Right atrium auricular region (tissue), 2 donors: ENCODE measurements around the gene ZSWIM3. TPM values are rescaled to one million over a fixed set of nuclear protein-coding genes. Genes with fewer than 3 reads are reported as not detected.

Experiments
- DNase-seq: peaks from one replicate; pipeline ENCODE4 v3.0.0-alpha.2; 2019; ENCODE audit warnings: low spot score
- H3K27ac ChIP-seq, 2 donors: fragments of 200-600 bp; sonication (generic); 1 replicate in 1 of 2; 2 replicates in 1 of 2; pipeline ENCODE4 v1.5.1; 2016 to 2019
- H3K27me3 ChIP-seq, 2 donors: fragments of 200-600 bp; sonication (generic); one replicate each; pipeline versions ENCODE4 v1.5.1 to v1.6.0; 2017 to 2019
- H3K36me3 ChIP-seq: fragments of 200-600 bp; sonication (generic); one replicate; pipeline ENCODE4 v1.5.1; 2016
- H3K4me1 ChIP-seq, 2 donors: fragments of 200-600 bp; sonication (generic); one replicate each; pipeline versions ENCODE4 v1.5.1 to v1.6.0; 2017 to 2019
- H3K4me3 ChIP-seq, 2 donors: fragments of 200-600 bp; sonication (generic); 1 replicate in 1 of 2; 2 replicates in 1 of 2; pipeline ENCODE4 v1.5.1; 2017 to 2019; ENCODE audit warnings: mild to moderate bottlenecking in 1 of 2, moderate library complexity in 1 of 2
- H3K9me3 ChIP-seq, 2 donors: fragments of 200-600 bp; sonication (generic); one replicate each; pipeline ENCODE4 v1.5.1; 2019
- CTCF ChIP-seq, 2 donors: fragments of 200-600 bp; sonication (generic); IDR thresholded peaks; one replicate each; pipeline ENCODE4 v1.5.1; 2019; ENCODE audit warnings: antibody characterized with exemption in 2 of 2
- total RNA-seq, 2 donors: library from RNA; depleted of rRNA; stranded (reverse); fragments of >200 nt; gene quantifications; one replicate each; pipeline ENCODE4 v1.1.0, GENCODE V29; 2016

The ZSWIM3 gene
- total RNA-seq, 2 donors from 2014 or later = 2.4 to 3.7 TPM

GRCh38 chr20:45814314-45814713, 43.1 kb upstream of the ZSWIM3 start:
- DNase-seq = no peak
- Histone ChIP-seq H3K27ac (no peak overlapping the region), H3K4me3 (no peak overlapping the region), H3K4me1 (peaks cover 0 to 16% of the 10 kb centered on the region in 2 donors), H3K27me3 (no peaks in the 10 kb centered on the region), H3K9me3 (no peaks in the 10 kb centered on the region), H3K36me3 (peaks cover 18% of the 10 kb centered on the region)
- no peak for TF ChIP-seq CTCF (IDR thresholded peaks at IDR 0.05)

GRCh38 chr20:45816951-45817350, 40.5 kb upstream of the ZSWIM3 start:
- no peak for TF ChIP-seq CTCF (IDR thresholded peaks at IDR 0.05)
- no peaks in the 10 kb centered on the region for H3K9me3 ChIP-seq
- DNase-seq = no peak
- peaks cover 0 to 16% of the 10 kb centered on the region in 2 donors for H3K4me1 ChIP-seq
- H3K4me3 ChIP-seq = no peak overlapping the region
- H3K36me3 ChIP-seq = no peaks in the 10 kb centered on the region
- H3K27me3 ChIP-seq = no peaks in the 10 kb centered on the region
- H3K27ac ChIP-seq = no peak overlapping the region

GRCh38 chr20:45817376-45818194, 39.8 kb upstream of the ZSWIM3 start:
- no peak for TF ChIP-seq CTCF (IDR thresholded peaks at IDR 0.05)
- Histone ChIP-seq H3K27me3 (no peaks in the 10 kb centered on the region), H3K36me3 (no peaks in the 10 kb centered on the region), H3K27ac (peak overlapping the region in 1 of 2 donors; percentile 23), H3K4me3 (no peak overlapping the region), H3K4me1 (peaks cover 0 to 15% of the 10 kb centered on the region in 2 donors), H3K9me3 (no peaks in the 10 kb centered on the region)
- DNase-seq = no peak

GRCh38 chr20:45818239-45818638, 39.2 kb upstream of the ZSWIM3 start:
- no peaks in the 10 kb centered on the region for H3K27me3 ChIP-seq
- DNase-seq = no peak
- no peaks in the 10 kb centered on the region for H3K9me3 ChIP-seq
- H3K4me3 ChIP-seq = no peak overlapping the region
- peaks cover 0 to 15% of the 10 kb centered on the region in 2 donors for H3K4me1 ChIP-seq
- H3K36me3 ChIP-seq = no peaks in the 10 kb centered on the region
- no peak for TF ChIP-seq CTCF (IDR thresholded peaks at IDR 0.05)
- peak overlapping the region in 1 of 2 donors; percentile 23 for H3K27ac ChIP-seq

- no peaks in the 10 kb centered on the region for H3K36me3 ChIP-seq
- DNase-seq = no peak
- peaks cover 0 to 27% of the 10 kb centered on the region in 2 donors for H3K4me1 ChIP-seq
- H3K4me3 ChIP-seq = no peak overlapping the region
- H3K9me3 ChIP-seq = no peaks in the 10 kb centered on the region
- no peaks in the 10 kb centered on the region for H3K27me3 ChIP-seq
- no peak overlapping the region for H3K27ac ChIP-seq
- TF ChIP-seq CTCF (IDR thresholded peaks at IDR 0.05) = no peak
Observed at GRCh38 chr20:45819466-45819865, 37.9 kb upstream of the ZSWIM3 start.
